Esophagus squamous epithelium (tissue), 5 donors: ENCODE results near the gene LRRC17. TPM values are rescaled to one million over a fixed set of nuclear protein-coding genes. Genes with fewer than 3 reads are reported as not detected.

Experiments
- DNase-seq: peaks from one replicate; lab custom pipeline; 2025; lab: John Stamatoyannopoulos, UW
- H3K27ac ChIP-seq, 4 donors: fragments of 200-600 bp; sonication (generic); one replicate each; pipeline ENCODE4 v1.5.1; 2016 to 2019; ENCODE audit warnings: mild to moderate bottlenecking in 1 of 4
- H3K27me3 ChIP-seq, 4 donors: fragments of 200-600 bp; sonication (generic); 1 replicate in 3 of 4; 2 replicates in 1 of 4; pipeline versions ENCODE4 v1.5.1 to v1.6.0; 2017 to 2021; ENCODE audit warnings: antibody characterized with exemption in 1 of 4
- H3K36me3 ChIP-seq, 3 donors: fragments of 200-600 bp; sonication (generic); one replicate each; pipeline ENCODE4 v1.5.1; 2016 to 2019
- H3K4me1 ChIP-seq, 3 donors: fragments of 200-600 bp; sonication (generic); one replicate each; pipeline ENCODE4 v1.5.1; 2017 to 2019
- H3K4me3 ChIP-seq, 4 donors: fragments of 200-600 bp; sonication (generic); 1 replicate in 3 of 4; 2 replicates in 1 of 4; pipeline ENCODE4 v1.5.1; 2016 to 2019; ENCODE audit warnings: mild to moderate bottlenecking in 2 of 4, moderate library complexity in 1 of 4
- H3K9me3 ChIP-seq, 3 donors: fragments of 200-600 bp; sonication (generic); one replicate each; pipeline ENCODE4 v1.5.1; 2016 to 2019
- CTCF ChIP-seq, 6 experiments: fragments of 450-650 bp in 4 of 6; fragments of 200-600 bp in 2 of 6; sonication (generic) in 2 of 6; IDR thresholded peaks; one replicate each; pipeline ENCODE4 v1.5.1; 2016 to 2019; ENCODE audit warnings: antibody characterized with exemption in 6 of 6, mild to moderate bottlenecking in 4 of 6, moderate library complexity in 4 of 6
- POLR2A ChIP-seq, 4 donors: fragments of 450-650 bp; IDR thresholded peaks; one replicate each; pipeline ENCODE4 v1.6.1; 2017; ENCODE audit warnings: antibody characterized with exemption in 4 of 4, mild to moderate bottlenecking in 4 of 4, moderate library complexity in 3 of 4
- WGBS, 2 donors: methylation state at CpG; one replicate each; pipeline ENCODE4 v1.1.5; 2018; 5-methylcytosine and 5-hydroxymethylcytosine counted together
- intact Hi-C: fragments of 100-400 bp; cut with DNase I; formaldehyde crosslinking; loops from one replicate; pipeline ENCODE4 v1.15.0; 2022
- total RNA-seq, 4 donors: library from RNA; depleted of rRNA; stranded (reverse); fragments of >200 nt; gene quantifications; one replicate each; pipeline ENCODE4 v1.1.0, GENCODE V29; 2016
- donor health status: DM: yes; HTN: yes; CAD: no.

The LRRC17 gene
- total RNA-seq, 4 donors from 2014 or later: 0.26 to 2.5 (median 1.1) TPM; not detected in 1

- intact Hi-C loops: no loop called here
- Histone ChIP-seq H3K36me3 (no peaks in the 10 kb centered on the region), H3K27ac (peak overlapping the region in 1 of 4 donors; percentile 31), H3K4me1 (peaks cover 0 to 25% (median 0%) of the 10 kb centered on the region in 3 donors), H3K4me3 (no peak overlapping the region), H3K27me3 (no peaks in the 10 kb centered on the region), H3K9me3 (no peaks in the 10 kb centered on the region)
- DNase-seq: no peak
- TF ChIP-seq CTCF (IDR thresholded peaks at IDR 0.05) (no peak), POLR2A (IDR thresholded peaks at IDR 0.05) (no peak)
- 62 to 68% methylated on average over 4 of the region's 4 CpGs for whole genome bisulfite sequencing, 2 donors
These were observed 29.5 kb downstream of the LRRC17 start for GRCh38 chr7:102942181-102942866.

- Histone ChIP-seq H3K9me3 (no peaks in the 10 kb centered on the region), H3K36me3 (no peaks in the 10 kb centered on the region), H3K4me3 (no peak overlapping the region), H3K27ac (no peak overlapping the region), H3K27me3 (no peaks in the 10 kb centered on the region), H3K4me1 (peaks cover 0 to 23% (median 0%) of the 10 kb centered on the region in 3 donors)
- intact Hi-C loops: no loop called here
- 81 to 85% methylated on average over 1 of the region's 1 CpG for WGBS, 2 donors
- TF ChIP-seq CTCF (IDR thresholded peaks at IDR 0.05): no peak
- no peak for TF ChIP-seq POLR2A (IDR thresholded peaks at IDR 0.05)
- no peak for DNase-seq
These were observed 30.1 kb downstream of the LRRC17 start for GRCh38 chr7:102942868-102943267.

GRCh38 chr7:102943423-102944169, 30.8 kb downstream of the LRRC17 start:
- DNase-seq: no peak
- Histone ChIP-seq H3K36me3 (no peaks in the 10 kb centered on the region), H3K4me1 (peaks cover 0 to 16% (median 0%) of the 10 kb centered on the region in 3 donors), H3K27ac (no peak overlapping the region), H3K27me3 (no peaks in the 10 kb centered on the region), H3K9me3 (no peaks in the 10 kb centered on the region), H3K4me3 (no peak overlapping the region)
- TF ChIP-seq POLR2A (IDR thresholded peaks at IDR 0.05): no peak
- 75 to 86% methylated on average over 5 of the region's 5 CpGs for WGBS, 2 donors
- intact Hi-C loops: no loop called here

- Histone ChIP-seq H3K27me3 (no peaks in the 10 kb centered on the region), H3K4me1 (peaks cover 0 to 9% (median 0%) of the 10 kb centered on the region in 3 donors), H3K4me3 (no peak overlapping the region), H3K27ac (no peak overlapping the region), H3K9me3 (no peaks in the 10 kb centered on the region), H3K36me3 (no peaks in the 10 kb centered on the region)
- no peak for DNase-seq
- TF ChIP-seq POLR2A (IDR thresholded peaks at IDR 0.05): no peak
- TF ChIP-seq CTCF (IDR thresholded peaks at IDR 0.05): no peak
- intact Hi-C loops: no loop called here
- WGBS, 2 donors: 89 to 92% methylated on average over 4 of the region's 4 CpGs
These were observed 31.4 kb downstream of the LRRC17 start for GRCh38 chr7:102944241-102944640.

GRCh38 chr7:102951839-102952238, 39.0 kb downstream of the LRRC17 start:
- Histone ChIP-seq H3K27ac (no peak overlapping the region), H3K4me1 (peaks cover 0 to 2% (median 0%) of the 10 kb centered on the region in 3 donors), H3K4me3 (no peak overlapping the region), H3K27me3 (no peaks in the 10 kb centered on the region), H3K9me3 (no peaks in the 10 kb centered on the region), H3K36me3 (no peaks in the 10 kb centered on the region)
- TF ChIP-seq POLR2A (IDR thresholded peaks at IDR 0.05): no peak
- no peak for TF ChIP-seq CTCF (IDR thresholded peaks at IDR 0.05)
- DNase-seq: no peak
- intact Hi-C loops: no loop called here
- WGBS, 2 donors: 88 to 93% methylated on average over 3 of the region's 3 CpGs
